ENCODE measurements around the gene PTPRU.

PTPRU gene

GRCh38 chr1:29251164-29252124 lies 15.1 kb downstream of the PTPRU start:
- no peak overlapping the region for H3K4me2 ChIP-seq (ENCODE audit: low read length)
- no peak overlapping the region for H3K27ac ChIP-seq (ENCODE audit: low read depth, low read length)
- no peaks in the 10 kb centered on the region for H3K27me3 ChIP-seq (ENCODE audit: control insufficient read depth, low read length)
- H3K4me1 ChIP-seq (ENCODE audit: control insufficient read depth, low read length) = no peaks in the 10 kb centered on the region
- no peaks in the 10 kb centered on the region for H3K36me3 ChIP-seq (ENCODE audit: control insufficient read depth, low read length)
- no peaks in the 10 kb centered on the region for H3K9me2 ChIP-seq (replicated peaks; ENCODE audit: control insufficient read depth, low read length)
- no peaks in the 10 kb centered on the region for H3F3A ChIP-seq (ENCODE audit: control insufficient read depth, insufficient read depth)
- H3K4me3 ChIP-seq (ENCODE audit: low read length) = no peak overlapping the region
- H4K20me1 ChIP-seq (ENCODE audit: control insufficient read depth, insufficient read depth, low read depth, low read length) = no peaks in the 10 kb centered on the region
- TF ChIP-seq, protein P1, sequence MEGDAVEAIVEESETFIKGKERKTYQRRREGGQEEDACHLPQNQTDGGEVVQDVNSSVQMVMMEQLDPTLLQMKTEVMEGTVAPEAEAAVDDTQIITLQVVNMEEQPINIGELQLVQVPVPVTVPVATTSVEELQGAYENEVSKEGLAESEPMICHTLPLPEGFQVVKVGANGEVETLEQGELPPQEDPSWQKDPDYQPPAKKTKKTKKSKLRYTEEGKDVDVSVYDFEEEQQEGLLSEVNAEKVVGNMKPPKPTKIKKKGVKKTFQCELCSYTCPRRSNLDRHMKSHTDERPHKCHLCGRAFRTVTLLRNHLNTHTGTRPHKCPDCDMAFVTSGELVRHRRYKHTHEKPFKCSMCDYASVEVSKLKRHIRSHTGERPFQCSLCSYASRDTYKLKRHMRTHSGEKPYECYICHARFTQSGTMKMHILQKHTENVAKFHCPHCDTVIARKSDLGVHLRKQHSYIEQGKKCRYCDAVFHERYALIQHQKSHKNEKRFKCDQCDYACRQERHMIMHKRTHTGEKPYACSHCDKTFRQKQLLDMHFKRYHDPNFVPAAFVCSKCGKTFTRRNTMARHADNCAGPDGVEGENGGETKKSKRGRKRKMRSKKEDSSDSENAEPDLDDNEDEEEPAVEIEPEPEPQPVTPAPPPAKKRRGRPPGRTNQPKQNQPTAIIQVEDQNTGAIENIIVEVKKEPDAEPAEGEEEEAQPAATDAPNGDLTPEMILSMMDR (IDR thresholded peaks at IDR 0.05; ENCODE audit: low read depth, low read length, poor library complexity, severe bottlenecking) = no peak
- no peak for TF ChIP-seq EZH2phosphoT487 (IDR thresholded peaks at IDR 0.05; ENCODE audit: borderline replicate concordance, low read length)
- no peaks in the 10 kb centered on the region for H3K9me3 ChIP-seq (ENCODE audit: control insufficient read depth, insufficient read depth, low read length)
- H3K79me2 ChIP-seq (ENCODE audit: control insufficient read depth, low read length) = no peaks in the 10 kb centered on the region

DNA sequence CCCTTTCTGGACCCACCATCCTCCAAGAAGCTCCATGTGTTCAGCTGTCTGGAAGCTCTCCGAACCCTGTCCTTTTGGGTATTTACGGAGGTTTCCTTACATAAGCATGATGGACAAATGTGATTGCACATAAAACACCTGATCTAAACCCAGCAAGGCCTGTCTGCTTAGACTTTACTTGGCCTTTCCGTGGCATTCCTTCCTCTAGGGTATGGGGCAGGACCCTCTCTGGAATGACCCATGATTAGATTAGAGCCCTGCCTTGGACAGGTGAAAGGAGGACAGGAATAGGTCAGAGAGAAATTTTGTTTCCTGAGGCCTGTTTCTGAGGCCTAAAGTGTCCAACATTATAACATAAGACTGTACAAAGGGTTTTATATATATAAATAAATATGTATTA lies 16.9 kb downstream of the PTPRU start:
- no peaks in the 10 kb centered on the region for H3K9me2 ChIP-seq (replicated peaks; ENCODE audit: control insufficient read depth, low read length)
- TF ChIP-seq, protein P1 (IDR thresholded peaks at IDR 0.05; ENCODE audit: low read depth, low read length, poor library complexity, severe bottlenecking) = no peak
- no peak for TF ChIP-seq EZH2phosphoT487 (IDR thresholded peaks at IDR 0.05; ENCODE audit: borderline replicate concordance, low read length)

GRCh38 chr1:29254346-29254745 lies 18.0 kb downstream of the PTPRU start:
- H3K27ac ChIP-seq (ENCODE audit: low read depth, low read length) = no peak overlapping the region
- no peaks in the 10 kb centered on the region for H3K9me3 ChIP-seq (ENCODE audit: control insufficient read depth, insufficient read depth, low read length)
- H3K27me3 ChIP-seq (ENCODE audit: control insufficient read depth, low read length) = peaks cover 25% of the 10 kb centered on the region
- H3K4me1 ChIP-seq (ENCODE audit: control insufficient read depth, low read length) = 0 out of 2 replicates have a peak, but pooled peaks cover 6% of the 10 kb centered on the region
- H3K79me2 ChIP-seq (ENCODE audit: control insufficient read depth, low read length) = no peaks in the 10 kb centered on the region
- H4K20me1 ChIP-seq (ENCODE audit: control insufficient read depth, insufficient read depth, low read depth, low read length) = no peaks in the 10 kb centered on the region
- no peak for TF ChIP-seq EZH2phosphoT487 (IDR thresholded peaks at IDR 0.05; ENCODE audit: borderline replicate concordance, low read length)
- TF ChIP-seq, protein P1 (IDR thresholded peaks at IDR 0.05; ENCODE audit: low read depth, low read length, poor library complexity, severe bottlenecking) = no peak
- no peaks in the 10 kb centered on the region for H3F3A ChIP-seq (ENCODE audit: control insufficient read depth, insufficient read depth)
- H3K4me2 ChIP-seq (ENCODE audit: low read length) = no peak overlapping the region
- no peaks in the 10 kb centered on the region for H3K36me3 ChIP-seq (ENCODE audit: control insufficient read depth, low read length)
- H3K9me2 ChIP-seq (replicated peaks; ENCODE audit: control insufficient read depth, low read length) = no peaks in the 10 kb centered on the region
- H3K4me3 ChIP-seq (ENCODE audit: low read length) = no peak overlapping the region

More for the DNA sequence above, 16.9 kb downstream of the PTPRU start:
- Histone ChIP-seq H3K4me1 (ENCODE audit: control insufficient read depth, low read length) (0 out of 2 replicates have a peak, but pooled peaks cover 6% of the 10 kb centered on the region), H3K4me3 (ENCODE audit: low read length) (no peak overlapping the region), H3F3A (ENCODE audit: control insufficient read depth, insufficient read depth) (no peaks in the 10 kb centered on the region), H3K9me3 (ENCODE audit: control insufficient read depth, insufficient read depth, low read length) (no peaks in the 10 kb centered on the region), H3K79me2 (ENCODE audit: control insufficient read depth, low read length) (no peaks in the 10 kb centered on the region), H3K27me3 (ENCODE audit: control insufficient read depth, low read length) (peaks cover 14% of the 10 kb centered on the region), H3K27ac (ENCODE audit: low read depth, low read length) (no peak overlapping the region), H4K20me1 (ENCODE audit: control insufficient read depth, insufficient read depth, low read depth, low read length) (no peaks in the 10 kb centered on the region), H3K36me3 (ENCODE audit: control insufficient read depth, low read length) (no peaks in the 10 kb centered on the region), H3K4me2 (ENCODE audit: low read length) (no peak overlapping the region)
